Keratinocyte (primary cell): ENCODE results near the gene SEC14L3. TPM values are rescaled to one million over a fixed set of nuclear protein-coding genes. Genes with fewer than 3 reads are reported as not detected.

Experiments used
- DNase-seq: peaks from one replicate; pipeline ENCODE4 v3.0.0-alpha.2; 2011; ENCODE audit warnings: low read depth, missing footprints, low spot score
- FAIRE-seq: peaks from 2 replicates; lab custom pipeline; 2011; peaks lifted over from hg19 to GRCh38; lab: Jason Lieb, UNC
- H2AFZ ChIP-seq: 2 replicates; pipeline ENCODE4 v1.6.0; 2012; ENCODE audit warnings: low read length, control low read depth, inconsistent platforms; ENCODE audit not compliant: control insufficient read depth
- H3K27ac ChIP-seq: 2 replicates; pipeline ENCODE4 v1.5.1; 2011; ENCODE audit warnings: low read length; ENCODE audit not compliant: control insufficient read depth, insufficient read depth
- H3K27me3 ChIP-seq: 3 replicates; pipeline ENCODE4 v1.6.0; 2011; ENCODE audit warnings: low read length; ENCODE audit not compliant: control insufficient read depth, insufficient read depth; ENCODE audit errors: extremely low read depth
- H3K36me3 ChIP-seq, 2 experiments: 2 replicates in 1 of 2; 3 replicates in 1 of 2; pipeline ENCODE4 v1.5.1; 2011; ENCODE audit warnings: low read length in 2 of 2, mild to moderate bottlenecking in 1 of 2; ENCODE audit not compliant: control insufficient read depth in 2 of 2, insufficient read depth in 2 of 2; ENCODE audit errors: extremely low read depth in 1 of 2
- H3K4me1 ChIP-seq: 3 replicates; pipeline ENCODE4 v1.5.1; 2011; ENCODE audit warnings: low read length; ENCODE audit not compliant: control insufficient read depth, insufficient read depth; ENCODE audit errors: extremely low read depth
- H3K4me2 ChIP-seq: 3 replicates; pipeline ENCODE4 v1.6.0; 2011; ENCODE audit warnings: low read depth, low read length; ENCODE audit not compliant: control insufficient read depth, insufficient read depth; ENCODE audit errors: extremely low read depth
- H3K4me3 ChIP-seq, 3 experiments: fragments of 200-600 bp in 1 of 3; sonication (generic) in 1 of 3; 2 replicates in 2 of 3; 3 replicates in 1 of 3; pipeline ENCODE4 v1.5.1; 2011 to 2016; ENCODE audit warnings: low read length in 3 of 3, mild to moderate bottlenecking in 3 of 3, control low read depth in 2 of 3, inconsistent platforms in 1 of 3, low read depth in 1 of 3, mixed read lengths in 1 of 3, mixed run types in 1 of 3, moderate library complexity in 1 of 3; ENCODE audit not compliant: control insufficient read depth in 2 of 3, insufficient read depth in 2 of 3; ENCODE audit errors: extremely low read depth in 1 of 3
- H3K79me2 ChIP-seq: 2 replicates; pipeline ENCODE4 v1.6.0; 2012; ENCODE audit warnings: low read length; ENCODE audit not compliant: control insufficient read depth, insufficient read depth
- H3K9ac ChIP-seq: 3 replicates; pipeline ENCODE4 v1.6.0; 2011; ENCODE audit warnings: low read length; ENCODE audit not compliant: control insufficient read depth, insufficient read depth; ENCODE audit errors: extremely low read depth
- H3K9me1 ChIP-seq: 3 replicates; pipeline ENCODE4 v1.6.0; 2011; ENCODE audit warnings: low read length; ENCODE audit not compliant: control insufficient read depth, insufficient read depth; ENCODE audit errors: extremely low read depth
- H3K9me3 ChIP-seq: 2 replicates; pipeline ENCODE4 v1.5.1; 2012; ENCODE audit warnings: low read depth, low read length; ENCODE audit not compliant: control insufficient read depth
- H4K20me1 ChIP-seq: 3 replicates; pipeline ENCODE4 v1.6.0; 2011; ENCODE audit warnings: low read length; ENCODE audit not compliant: control insufficient read depth, insufficient read depth; ENCODE audit errors: extremely low read depth
- CTCF ChIP-seq, 3 experiments: IDR thresholded peaks in 1 of 3; conservative IDR thresholded peaks in 1 of 3; optimal IDR thresholded peaks in 1 of 3; 2 replicates in 2 of 3; 3 replicates in 1 of 3; pipeline versions ENCODE3 to v1.5.1; 2011; ENCODE audit warnings: low read length in 3 of 3, mild to moderate bottlenecking in 3 of 3, moderate library complexity in 2 of 3, control low read depth in 1 of 3, inconsistent platforms in 1 of 3; ENCODE audit not compliant: insufficient read depth in 2 of 3; ENCODE audit errors: extremely low read depth in 1 of 3
- EZH2 ChIP-seq: IDR thresholded peaks from one replicate; pipeline ENCODE4 v1.6.1; 2012; ENCODE audit warnings: inconsistent platforms, mild to moderate bottlenecking, low read length, moderate library complexity
- dilution Hi-C: fragments of 300-500 bp; cut with MboI; formaldehyde crosslinking; loops from one replicate; pipeline ENCODE4 v1.7.0; 2020; ENCODE audit warnings: low sequenced_read_pairs; ENCODE audit not compliant: extremely low pct_ligation_motif_present
- polyA plus RNA-seq, 5 experiments: library from polyadenylated mRNA; depleted of rRNA in 3 of 5; stranded (reverse) in 3 of 5; stranded (forward) in 1 of 5; unstranded in 1 of 5; fragments of >200 nt; gene quantifications; 1 replicate in 1 of 5; 2 replicates in 3 of 5; 3 replicates in 1 of 5; pipeline versions ENCODE4 v1.2.1 to v1.2.3, GENCODE V29; 2011 to 2012; ENCODE audit warnings: missing spikeins in 2 of 5, low read depth in 1 of 5, low replicate concordance in 1 of 5
- small RNA-seq, 3 experiments: library from RNA; depleted of rRNA; stranded (forward); fragments of <200 nt; gene quantifications; one replicate each; pipeline ENCODE3, GENCODE V24; 2012; ENCODE audit warnings: low read depth in 3 of 3, low replicate concordance in 1 of 3; ENCODE audit not compliant: insufficient read length in 3 of 3

SEC14L3 gene
- polyA plus RNA-seq, 1 donor (not counting 4 experiments of a cell fraction or from before 2014, with no cell fraction given) = not detected

DNA sequence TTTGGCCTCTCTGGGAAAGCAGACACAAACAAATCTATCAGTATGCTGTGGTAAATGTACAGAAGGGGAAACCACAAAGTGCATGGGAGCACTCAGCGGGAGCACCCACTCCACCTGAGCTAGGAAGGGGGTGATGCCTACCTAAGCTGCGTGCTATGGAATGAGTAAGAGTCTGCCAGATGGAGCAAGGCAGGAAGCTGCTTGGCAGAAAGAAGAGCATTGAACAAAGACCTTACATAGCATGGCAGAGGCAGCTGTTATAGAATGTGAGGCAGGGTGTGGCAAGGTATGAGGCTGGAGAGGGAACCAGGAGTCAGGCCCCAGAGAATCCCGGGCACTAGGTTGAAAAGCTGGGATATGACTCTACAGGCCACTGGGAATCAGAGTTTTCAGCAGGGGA, 60.0 kb downstream of the SEC14L3 start:
- peaks cover 42 to 69% of the 10 kb centered on the region in 2 experiments for H3K36me3 ChIP-seq

More for the DNA sequence above, 60.0 kb downstream of the SEC14L3 start:
- peak; percentile 99 for FAIRE-seq
- Histone ChIP-seq H3K9ac (peak overlapping the region; percentile 24), H3K4me2 (no peak overlapping the region), H2AFZ (no peak overlapping the region), H3K4me1 (peaks cover 46% of the 10 kb centered on the region), H3K9me3 (no peaks in the 10 kb centered on the region), H3K79me2 (peaks cover 3% of the 10 kb centered on the region), H4K20me1 (peaks cover 4% of the 10 kb centered on the region), H3K27me3 (no peaks in the 10 kb centered on the region), H3K4me3 (no peak overlapping the region), H3K9me1 (no peaks in the 10 kb centered on the region), H3K27ac (peak overlapping the region; percentile 57)
- dilution Hi-C loops = no loop called here
- TF ChIP-seq CTCF (optimal IDR thresholded peaks at IDR 0.05 in 1 of 3, IDR thresholded peaks at IDR 0.05 in 1 of 3, conservative IDR thresholded peaks at IDR 0.05 in 1 of 3; ENCODE audit: extremely low read depth in 1 of 3, insufficient read depth in 2 of 3, low read length in 3 of 3) (no peak), EZH2 (no peak)
- peak; percentile 82 for DNase-seq

Small RNA genes within 50 kb of the gene (small RNA-seq; reads per million reads assigned to genes)
- gene AC004832.3 (0 reads per million in 3 experiments), gene RNU6-564P (0 to 0.50 (median 0) reads per million in 3 experiments)

Other genes with a start within 250 kb of the SEC14L3 start
- gene LIF, start 225.3 kb downstream of the SEC14L3 start, polyA plus RNA-seq = 1.2 to 14.3 TPM (median 3.1 TPM) in 3 replicates
- gene OSM, start 205.2 kb downstream of the SEC14L3 start, polyA plus RNA-seq = not detected in 3 replicates
- gene CASTOR1, start 182.5 kb downstream of the SEC14L3 start, polyA plus RNA-seq = 6.7 to 20.0 TPM (median 9.1 TPM) in 3 replicates
- 15.0 to 27.4 TPM (median 17.8 TPM) in 3 replicates for gene TBC1D10A, start 145.1 kb downstream of the SEC14L3 start, polyA plus RNA-seq
- gene SF3A1, start 115.1 kb downstream of the SEC14L3 start, polyA plus RNA-seq = 17.9 to 63.6 TPM (median 34.2 TPM) in 3 replicates
- gene CCDC157, start 115.0 kb downstream of the SEC14L3 start, polyA plus RNA-seq = 1.3 to 2.2 TPM (median 1.6 TPM) in 3 replicates
- gene RNF215, start 84.6 kb downstream of the SEC14L3 start, polyA plus RNA-seq = 5.1 to 17.0 TPM (median 8.3 TPM) in 3 replicates
- 103 to 146 TPM (median 129 TPM) in 3 replicates for gene SEC14L2, start 75.0 kb downstream of the SEC14L3 start, polyA plus RNA-seq
- gene MTFP1, start 46.2 kb downstream of the SEC14L3 start, polyA plus RNA-seq = 5.7 to 13.7 TPM (median 8.4 TPM) in 3 replicates
- gene SEC14L4, start 33.7 kb upstream of the SEC14L3 start, polyA plus RNA-seq = 0.05 to 0.08 TPM (median 0.06 TPM) in 3 replicates
- 0.10 TPM in 1 of 3 replicates, not detected in the others for gene SEC14L6, start 74.7 kb upstream of the SEC14L3 start, polyA plus RNA-seq
- gene GAL3ST1, start 102.6 kb upstream of the SEC14L3 start, polyA plus RNA-seq = not detected in 3 replicates
- gene PES1, start 119.9 kb upstream of the SEC14L3 start, polyA plus RNA-seq = 94.9 to 116 TPM (median 95.7 TPM) in 3 replicates
- 0.88 to 1.2 TPM (median 1.2 TPM) in 3 replicates for gene TCN2, start 135.2 kb upstream of the SEC14L3 start, polyA plus RNA-seq
- 2.3 to 3.5 TPM (median 2.5 TPM) in 3 replicates for gene SLC35E4, start 163.8 kb upstream of the SEC14L3 start, polyA plus RNA-seq
- gene DUSP18, start 195.9 kb upstream of the SEC14L3 start, polyA plus RNA-seq = 12.6 to 21.1 TPM (median 17.9 TPM) in 3 replicates
- gene OSBP2, start 222.9 kb upstream of the SEC14L3 start, polyA plus RNA-seq = 2.0 to 4.2 TPM (median 3.0 TPM) in 3 replicates